ENCODE results near the gene MAN2A2. TPM values are rescaled to one million over a fixed set of nuclear protein-coding genes. Genes with fewer than 3 reads are reported as not detected.

Gene MAN2A2
- polyA plus RNA-seq, 3 donors = 6.6 to 318 (median 7.3) TPM

DNA sequence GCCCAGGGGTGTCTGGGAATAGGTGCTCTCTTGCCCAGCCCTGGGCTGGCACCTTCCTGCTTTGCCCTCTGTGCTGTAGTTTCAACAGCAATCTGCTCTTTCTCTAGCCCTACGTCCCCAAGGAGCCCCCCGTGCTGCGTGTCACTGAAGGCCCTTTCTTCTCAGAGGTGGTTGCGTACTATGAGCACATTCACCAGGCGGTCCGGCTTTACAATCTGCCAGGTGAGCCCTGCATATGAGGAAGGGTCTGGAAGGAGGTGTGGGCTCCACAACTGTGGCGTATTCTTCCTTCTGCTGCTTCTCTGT lies 9.6 kb downstream of the MAN2A2 start:
- Mint-ChIP-seq H3K4me3 (no peak overlapping the region), H3K27ac (peak overlapping the region in 4 of 7 donors; percentile 40 to 98 (median 97)), H3K27me3 (ENCODE audit: low read depth in 3 of 3) (peaks cover 0 to 7% (median 1%) of the 10 kb centered on the region in 3 donors), H3K36me3 (peaks cover 73 to 88% of the 10 kb centered on the region in 2 donors), H3K9me3 (peaks cover 0 to 2% (median 0%) of the 10 kb centered on the region in 7 donors), H3K4me1 (peaks cover 52% of the 10 kb centered on the region)
- TF ChIP-seq CTCF (IDR thresholded peaks at IDR 0.05) = no peak
- Histone ChIP-seq H3K9me3 (replicated peaks in 1 of 2; ENCODE audit: control insufficient read depth in 1 of 2, insufficient read depth in 1 of 2, low read length in 2 of 2) (no peaks in the 10 kb centered on the region), H3K79me2 (ENCODE audit: insufficient read depth, low read length) (peaks cover 30% of the 10 kb centered on the region), H3K4me2 (replicated peaks; ENCODE audit: extremely low read depth, low read length, poor library complexity, severe bottlenecking) (no peak overlapping the region), H3K4me3 (replicated peaks in 1 of 3; ENCODE audit: low read depth in 2 of 3, low read length in 3 of 3) (no peak overlapping the region), H2AFZ (ENCODE audit: insufficient read depth, low read depth, low read length, poor library complexity, severe bottlenecking) (no peak overlapping the region), H3K9ac (ENCODE audit: insufficient read depth, low read length, poor library complexity, severe bottlenecking) (no peak overlapping the region), H3K36me3 (replicated peaks in 1 of 2; ENCODE audit: control insufficient read depth in 1 of 2, insufficient read depth in 2 of 2, low read length in 2 of 2) (peaks cover 58 to 69% of the 10 kb centered on the region in 2 donors), H3K27ac (ENCODE audit: low read depth in 1 of 2, low read length in 2 of 2) (peak overlapping the region; percentile 83 to 93), H3K4me1 (ENCODE audit: control insufficient read depth in 1 of 2, insufficient read depth in 2 of 2, low read length in 2 of 2) (peaks cover 49 to 55% of the 10 kb centered on the region in 2 donors), H4K20me1 (ENCODE audit: insufficient read depth, low read length) (peaks cover 5% of the 10 kb centered on the region), H3K27me3 (ENCODE audit: control insufficient read depth in 2 of 2, insufficient read depth in 2 of 2, low read length in 2 of 2) (no peaks in the 10 kb centered on the region)
- intact Hi-C loops (cut with micrococcal nuclease) = loop anchor here in 1 of 2 donors (10.0 kb wide), 1 partner anchor 942 kb away; the partner anchor contains the start of gene SLCO3A1
- WGBS (ENCODE audit: insufficient coverage) = 100% methylated on average over 6 of the region's 7 CpGs
- DNase-seq = no peak

GRCh38 chr15:90913398-90913944 lies 10.4 kb downstream of the MAN2A2 start:
- H3K36me3 ChIP-seq (replicated peaks in 1 of 2; ENCODE audit: control insufficient read depth in 1 of 2, insufficient read depth in 2 of 2, low read length in 2 of 2) = peaks cover 60 to 70% of the 10 kb centered on the region in 2 donors
- peaks cover 5% of the 10 kb centered on the region for H4K20me1 ChIP-seq (ENCODE audit: insufficient read depth, low read length)
- H3K79me2 ChIP-seq (ENCODE audit: insufficient read depth, low read length) = peaks cover 32% of the 10 kb centered on the region
- Mint-ChIP-seq H3K27ac (peak overlapping the region; percentile 95 to 98 (median 97)), H3K4me1 (peaks cover 52% of the 10 kb centered on the region), H3K9me3 (peaks cover 0 to 2% (median 0%) of the 10 kb centered on the region in 7 donors), H3K4me3 (no peak overlapping the region), H3K36me3 (peaks cover 74 to 90% of the 10 kb centered on the region in 2 donors), H3K27me3 (ENCODE audit: low read depth in 3 of 3) (peaks cover 0 to 7% (median 1%) of the 10 kb centered on the region in 3 donors)
- H3K4me1 ChIP-seq (ENCODE audit: control insufficient read depth in 1 of 2, insufficient read depth in 2 of 2, low read length in 2 of 2) = peaks cover 49 to 55% of the 10 kb centered on the region in 2 donors
- no peaks in the 10 kb centered on the region for H3K9me3 ChIP-seq (replicated peaks in 1 of 2; ENCODE audit: control insufficient read depth in 1 of 2, insufficient read depth in 1 of 2, low read length in 2 of 2)
- intact Hi-C loops (cut with micrococcal nuclease) = loop anchor here in 1 of 2 donors (10.0 kb wide), 1 partner anchor 941 kb away; the partner anchor contains the start of gene SLCO3A1
- no peak for TF ChIP-seq CTCF (IDR thresholded peaks at IDR 0.05)
- peak overlapping the region; percentile 83 to 93 for H3K27ac ChIP-seq (ENCODE audit: low read depth in 1 of 2, low read length in 2 of 2)
- peak in 1 of 3 donors; percentile 1 for DNase-seq
- H3K27me3 ChIP-seq (ENCODE audit: control insufficient read depth in 2 of 2, insufficient read depth in 2 of 2, low read length in 2 of 2) = no peaks in the 10 kb centered on the region
- H2AFZ ChIP-seq (ENCODE audit: insufficient read depth, low read depth, low read length, poor library complexity, severe bottlenecking) = no peak overlapping the region
- peak overlapping the region in 1 of 3 experiments; percentile 40 for H3K4me3 ChIP-seq (replicated peaks in 1 of 3; ENCODE audit: low read depth in 2 of 3, low read length in 3 of 3)
- H3K9ac ChIP-seq (ENCODE audit: insufficient read depth, low read length, poor library complexity, severe bottlenecking) = no peak overlapping the region
- WGBS (ENCODE audit: insufficient coverage) = 100% methylated on average over 5 of the region's 12 CpGs
- H3K4me2 ChIP-seq (replicated peaks; ENCODE audit: extremely low read depth, low read length, poor library complexity, severe bottlenecking) = peak overlapping the region; percentile 17
